MCF 10A (cell line): ENCODE data around the gene AGTPBP1. TPM values are rescaled to one million over a fixed set of nuclear protein-coding genes. Genes with fewer than 3 reads are reported as not detected.

Experiments used
- BruUV-seq: library from RNA; stranded (reverse); fragments of 400-500 nt; replicated peaks from 2 replicates; lab custom pipeline; 2021; lab: Mats Ljungman, UMichigan
- CTCF ChIA-PET: fragments of 300-600 bp; sonication (Branson Sonifier 250); formaldehyde crosslinking; extraction: SDS; loops from one replicate; lab custom pipeline; 2021; ENCODE audit warnings: antibody characterized with exemption, inconsistent platforms; lab: Yijun Ruan, JAX
- POLR2A ChIA-PET: fragments of 300-600, 350-650 bp; sonication (Branson Sonifier 250); formaldehyde crosslinking; extraction: SDS; loops from one replicate; lab custom pipeline; 2020; ENCODE audit warnings: antibody characterized with exemption, inconsistent platforms; lab: Yijun Ruan, JAX
- DNase-seq: peaks from one replicate; pipeline ENCODE4 v3.0.0-alpha.2; 2018; ENCODE audit not compliant: unreplicated experiment
- H3K27ac Mint-ChIP-seq: one replicate; pipeline ENCODE4 v1.8.0; 2022; ENCODE audit warnings: mild to moderate bottlenecking, low read depth, mixed read lengths; ENCODE audit not compliant: unreplicated experiment
- H3K27me3 Mint-ChIP-seq: one replicate; pipeline ENCODE4 v1.8.0; 2022; ENCODE audit warnings: mixed read lengths; ENCODE audit not compliant: insufficient read depth, unreplicated experiment
- H3K36me3 Mint-ChIP-seq: one replicate; pipeline ENCODE4 v1.8.0; 2022; ENCODE audit warnings: mild to moderate bottlenecking, moderate library complexity, mixed read lengths; ENCODE audit not compliant: insufficient read depth, unreplicated experiment
- H3K4me1 Mint-ChIP-seq: one replicate; pipeline ENCODE4 v1.8.0; 2022; ENCODE audit warnings: mixed read lengths; ENCODE audit not compliant: insufficient read depth, unreplicated experiment
- H3K4me3 Mint-ChIP-seq: one replicate; pipeline ENCODE4 v1.8.0; 2022; ENCODE audit warnings: mild to moderate bottlenecking, moderate library complexity, mixed read lengths; ENCODE audit not compliant: unreplicated experiment
- H3K9me3 Mint-ChIP-seq: one replicate; pipeline ENCODE4 v1.8.0; 2022; ENCODE audit warnings: mixed read lengths; ENCODE audit not compliant: unreplicated experiment
- intact Hi-C: fragments of 100-400 bp; cut with micrococcal nuclease; formaldehyde crosslinking; loops from 2 replicates; pipeline ENCODE4 v1.14.1; 2022
- total RNA-seq: library from RNA; stranded (reverse); gene quantifications from 2 replicates; pipeline ENCODE4 v1.2.3, GENCODE V29; 2022
- TF ChIP-seq, protein P1 (sequence below): fragments of 200-600 bp; IDR thresholded peaks from one replicate; pipeline ENCODE4 v1.8.0; 2022; ENCODE audit warnings: antibody characterized with exemption, mild to moderate bottlenecking; ENCODE audit not compliant: unreplicated experiment

The AGTPBP1 gene
- total RNA-seq, 1 experiment from 2014 or later = 27.2 TPM

DNA sequence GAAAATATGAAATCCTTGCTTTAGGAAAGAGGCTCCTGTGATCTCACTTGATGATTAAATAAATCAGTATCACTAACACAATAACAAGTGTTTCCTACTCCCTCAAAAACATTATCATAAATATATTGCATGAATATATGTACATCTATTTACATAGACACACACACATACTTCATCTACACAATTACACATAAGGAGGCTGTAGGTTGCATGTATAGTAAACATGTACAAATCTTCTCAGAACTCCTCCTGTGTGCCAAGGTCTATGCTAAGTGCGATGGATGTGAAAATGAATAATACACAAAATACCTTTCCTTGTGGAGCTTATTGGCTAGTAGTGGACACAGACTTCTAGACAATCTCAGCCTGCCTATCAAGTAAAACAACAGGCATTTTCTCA lies 239.9 kb downstream of the AGTPBP1 start:
- POLR2A ChIA-PET = no interaction called here
- CTCF ChIA-PET = interaction anchor here (0.6 kb wide), 1 partner anchor 593 kb away, joined by 3 read pairs; no protein-coding TSS in a partner anchor
- Mint-ChIP-seq H3K27me3 (peaks cover 9% of the 10 kb centered on the region), H3K27ac (no peak overlapping the region), H3K4me1 (no peaks in the 10 kb centered on the region), H3K4me3 (no peak overlapping the region), H3K9me3 (peaks cover 17% of the 10 kb centered on the region), H3K36me3 (no peaks in the 10 kb centered on the region)
- no peak for DNase-seq
- intact Hi-C loops = no loop called here
- BruUV-seq = no TSS peak
- TF ChIP-seq, protein P1, sequence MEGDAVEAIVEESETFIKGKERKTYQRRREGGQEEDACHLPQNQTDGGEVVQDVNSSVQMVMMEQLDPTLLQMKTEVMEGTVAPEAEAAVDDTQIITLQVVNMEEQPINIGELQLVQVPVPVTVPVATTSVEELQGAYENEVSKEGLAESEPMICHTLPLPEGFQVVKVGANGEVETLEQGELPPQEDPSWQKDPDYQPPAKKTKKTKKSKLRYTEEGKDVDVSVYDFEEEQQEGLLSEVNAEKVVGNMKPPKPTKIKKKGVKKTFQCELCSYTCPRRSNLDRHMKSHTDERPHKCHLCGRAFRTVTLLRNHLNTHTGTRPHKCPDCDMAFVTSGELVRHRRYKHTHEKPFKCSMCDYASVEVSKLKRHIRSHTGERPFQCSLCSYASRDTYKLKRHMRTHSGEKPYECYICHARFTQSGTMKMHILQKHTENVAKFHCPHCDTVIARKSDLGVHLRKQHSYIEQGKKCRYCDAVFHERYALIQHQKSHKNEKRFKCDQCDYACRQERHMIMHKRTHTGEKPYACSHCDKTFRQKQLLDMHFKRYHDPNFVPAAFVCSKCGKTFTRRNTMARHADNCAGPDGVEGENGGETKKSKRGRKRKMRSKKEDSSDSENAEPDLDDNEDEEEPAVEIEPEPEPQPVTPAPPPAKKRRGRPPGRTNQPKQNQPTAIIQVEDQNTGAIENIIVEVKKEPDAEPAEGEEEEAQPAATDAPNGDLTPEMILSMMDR = no peak

DNA sequence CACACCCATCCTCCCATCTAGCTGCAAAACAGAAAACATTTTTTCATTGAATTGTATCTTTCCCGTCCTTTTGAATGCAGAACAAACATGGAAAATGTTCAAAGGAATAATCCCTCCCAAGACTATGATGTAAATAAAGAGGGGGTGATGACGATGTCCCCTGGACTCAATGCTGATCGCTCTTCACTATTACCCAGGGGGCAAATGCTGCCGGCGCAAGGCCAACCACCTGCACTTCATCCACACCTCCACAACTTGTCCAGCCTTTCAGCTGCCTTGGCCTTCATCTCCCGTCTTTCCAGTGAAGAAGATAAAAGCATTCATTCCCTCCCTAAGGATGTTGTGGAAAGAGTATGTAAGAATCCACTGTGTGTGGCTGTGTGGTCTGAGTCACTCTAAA lies 240.3 kb downstream of the AGTPBP1 start:
- TF ChIP-seq, protein P1 = no peak
- ChIA-PET POLR2A (no interaction called here), CTCF (interaction anchor here (0.6 kb wide), 1 partner anchor 593 kb away, joined by 3 read pairs; no protein-coding TSS in a partner anchor)
- no TSS peak for BruUV-seq
- no peak for DNase-seq
- Mint-ChIP-seq H3K9me3 (peaks cover 21% of the 10 kb centered on the region), H3K27ac (no peak overlapping the region), H3K36me3 (no peaks in the 10 kb centered on the region), H3K27me3 (peaks cover 12% of the 10 kb centered on the region), H3K4me3 (no peak overlapping the region), H3K4me1 (no peaks in the 10 kb centered on the region)
- intact Hi-C loops = no loop called here

Other genes with a start within 250 kb of the AGTPBP1 start
- gene NAA35, start 199.2 kb upstream of the AGTPBP1 start, total RNA-seq = 36.2 and 37.6 TPM in 2 replicates